Measurements from ENCODE around the gene DAG1.

The DAG1 gene

GRCh38 chr3:49469936-49470713 is at the start of gene DAG1:
TSS of gene DAG1 (plus strand) at chr3:49470267. CDS start at chr3:49510535, 40,268 bp downstream.
- peak; percentile 96 for DNase-seq

GRCh38 chr3:49421890-49422378 is 48.1 kb upstream of the DAG1 start:
- DNase-seq: no peak

DNA sequence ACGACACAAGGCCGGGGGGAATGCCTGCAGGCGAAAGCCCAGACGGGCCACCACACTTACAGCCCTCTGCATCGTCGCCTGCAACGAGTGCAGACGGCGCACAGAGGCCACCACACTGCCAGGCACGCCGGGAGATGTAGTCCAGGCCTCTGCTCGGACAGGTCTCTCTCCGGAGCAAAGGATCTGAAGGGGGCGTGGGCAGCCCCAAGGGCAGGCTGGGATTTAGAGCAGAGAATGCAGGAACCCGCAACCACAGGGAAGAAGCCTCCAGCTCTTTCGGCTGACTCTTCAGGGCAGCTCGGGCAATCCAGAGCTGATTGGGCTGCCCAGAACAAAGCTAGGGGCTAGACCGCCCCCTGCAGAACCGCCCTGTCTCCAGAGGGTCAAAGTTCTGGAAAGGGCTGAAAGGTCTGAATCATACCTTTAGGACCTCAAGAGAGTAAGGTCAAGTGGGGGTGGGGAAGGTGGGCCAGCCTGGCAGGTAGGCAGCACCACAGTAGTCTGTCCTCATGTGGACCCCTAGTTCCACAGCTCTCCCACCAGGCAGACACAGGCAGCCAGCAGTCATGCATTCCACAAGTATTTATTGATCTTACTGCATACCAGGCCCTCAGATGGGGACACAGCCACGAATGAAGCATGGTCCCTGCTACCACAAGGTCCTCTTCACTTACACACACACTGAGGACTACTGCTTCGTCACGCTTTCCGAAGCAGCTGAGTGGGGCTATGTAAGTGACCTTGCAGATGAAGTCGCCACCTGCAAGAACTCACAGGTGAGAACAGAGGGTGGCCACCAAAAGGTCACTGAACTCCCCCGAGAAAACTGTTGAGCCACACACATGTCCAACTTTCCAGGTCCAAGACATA is 47.5 kb upstream of the DAG1 start, which contains the start of gene AMT:
Gene AMT (minus strand): TSS at position 95 of the 870 bp plus-strand sequence. CDS start 23 bp downstream, at position 72.
- DNase-seq: peak in 1 of 2 donors; percentile 18

- DNase-seq: no peak
Measured at GRCh38 chr3:49424816-49425215, 45.3 kb upstream of the DAG1 start.

GRCh38 chr3:49427586-49427985 is 42.5 kb upstream of the DAG1 start:
- DNase-seq: no peak

- DNase-seq: no peak
Measured at GRCh38 chr3:49428752-49429080, 41.4 kb upstream of the DAG1 start.

GRCh38 chr3:49434731-49435130 is 35.3 kb upstream of the DAG1 start:
- no peak for DNase-seq

- no peak for DNase-seq
Measured at GRCh38 chr3:49445391-49445790, 24.7 kb upstream of the DAG1 start.

GRCh38 chr3:49453621-49454020 is 16.4 kb upstream of the DAG1 start:
- DNase-seq: no peak

- DNase-seq: no peak
Measured at GRCh38 chr3:49454458-49454857, 15.6 kb upstream of the DAG1 start.

DNA sequence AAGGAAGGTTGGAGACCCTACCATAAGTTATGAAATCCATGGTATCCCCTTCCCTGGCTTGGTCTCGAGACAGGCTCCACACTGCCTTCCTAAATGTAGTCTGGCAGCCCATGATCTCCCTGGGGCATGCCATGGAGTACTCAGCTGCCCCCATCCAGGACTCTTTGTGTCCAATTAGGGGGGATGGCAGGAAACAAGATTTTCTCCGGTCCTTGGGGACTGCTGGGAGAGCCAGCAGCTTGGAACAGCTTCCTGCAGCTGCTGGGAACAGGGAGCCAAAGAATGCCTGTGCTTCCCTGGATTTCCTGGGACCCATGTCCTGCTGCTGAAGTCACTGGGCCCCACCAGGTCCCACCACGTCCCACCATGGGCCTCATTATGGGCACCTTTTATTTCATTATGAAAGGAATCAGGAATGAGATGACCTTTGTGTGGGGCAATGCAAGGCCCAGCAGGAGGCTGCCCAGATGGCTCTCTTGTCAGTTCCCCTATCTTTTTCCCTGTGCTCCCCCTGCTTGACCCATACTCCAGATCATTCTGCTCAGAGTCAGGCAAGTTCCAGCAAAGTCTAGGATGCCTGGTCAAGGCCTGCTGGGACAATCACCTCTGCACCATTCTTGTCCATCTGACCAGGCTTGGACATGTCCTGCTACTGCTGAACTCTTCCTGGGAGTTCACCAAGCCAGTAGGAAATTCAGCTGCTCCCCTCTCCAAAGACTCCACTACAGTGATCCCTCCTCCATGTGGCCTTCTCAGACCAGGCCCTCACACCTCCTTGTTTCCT is 15.0 kb upstream of the DAG1 start:
- DNase-seq: no peak

- no peak for DNase-seq
Measured at GRCh38 chr3:49456466-49456865, 13.6 kb upstream of the DAG1 start.

DNA sequence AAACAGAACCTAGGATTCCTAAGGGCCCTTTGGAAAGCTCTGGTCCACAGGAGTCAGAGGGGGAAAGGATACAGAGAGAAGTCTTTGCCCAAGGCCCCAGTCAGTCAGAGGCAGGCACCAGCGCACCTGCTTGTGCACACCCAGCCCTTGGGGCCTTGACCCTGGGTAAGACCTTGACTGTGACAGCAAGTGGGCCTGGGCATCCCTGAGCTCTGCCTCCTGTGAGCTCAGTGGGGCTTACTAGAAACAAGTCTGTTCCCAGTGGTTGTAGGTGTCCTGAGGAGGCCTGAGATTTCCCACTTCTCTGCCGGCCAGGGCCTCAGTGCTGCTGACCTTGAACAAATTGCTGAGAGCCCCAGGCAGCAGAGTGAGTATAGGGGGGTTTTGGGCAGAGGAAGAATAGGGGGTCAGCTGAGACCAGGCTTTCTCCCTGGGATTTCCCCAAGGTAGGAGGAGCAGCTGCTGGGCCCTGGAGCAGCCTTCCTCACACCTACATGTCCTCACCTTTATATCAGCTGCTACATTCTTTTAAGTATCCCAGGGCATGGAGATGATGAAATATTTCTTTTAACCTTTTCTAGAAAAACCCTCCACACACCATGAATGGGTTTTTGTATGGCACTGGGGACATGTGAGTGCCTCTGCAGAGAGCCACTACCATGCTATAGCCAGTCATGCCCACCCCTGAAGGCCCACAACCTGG is 9.7 kb upstream of the DAG1 start:
- no peak for DNase-seq

- no peak for DNase-seq
Measured at GRCh38 chr3:49460956-49461355, 9.1 kb upstream of the DAG1 start.

GRCh38 chr3:49461443-49462171 is 8.5 kb upstream of the DAG1 start:
- no peak for DNase-seq

GRCh38 chr3:49462222-49462621 is 7.8 kb upstream of the DAG1 start:
- DNase-seq: no peak

DNA sequence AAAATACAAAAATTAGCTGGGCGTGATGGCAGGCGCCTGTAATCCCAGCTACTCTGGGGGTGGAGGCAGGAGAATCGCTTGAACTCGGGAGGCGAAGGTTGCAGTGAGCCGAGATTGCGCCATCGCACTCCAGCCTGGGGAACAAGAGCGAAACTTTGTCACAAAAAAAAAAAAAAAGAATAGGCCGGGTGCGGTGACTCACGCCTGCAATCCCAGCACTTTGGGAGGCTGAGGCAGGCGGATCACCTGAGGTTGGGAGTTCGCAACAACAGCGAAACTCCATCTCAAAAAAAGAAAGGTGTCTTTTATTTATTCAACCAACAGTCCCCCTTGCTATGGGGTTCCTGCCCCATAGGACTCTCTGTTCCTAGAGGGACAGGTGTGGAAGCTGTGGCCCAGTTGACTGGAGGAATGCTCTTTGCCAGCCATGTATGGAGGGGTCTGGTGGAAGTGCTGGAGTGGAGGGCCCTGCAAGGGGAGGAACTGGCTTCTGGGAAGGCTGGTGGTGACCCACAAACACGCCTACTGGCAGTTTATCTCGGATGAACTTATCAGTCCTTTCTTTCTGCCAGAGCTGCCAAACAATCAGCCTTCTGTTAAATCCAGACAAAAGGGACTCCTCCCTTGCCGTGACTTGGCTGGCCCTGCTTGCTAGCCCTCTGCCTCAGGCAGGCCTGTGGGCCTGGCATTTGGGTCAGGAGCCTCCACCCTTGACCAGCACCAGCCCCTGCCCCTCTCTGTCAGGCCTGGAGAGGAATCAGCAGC is 4.6 kb upstream of the DAG1 start:
- peak in 1 of 2 donors; percentile 2 for DNase-seq

GRCh38 chr3:49466085-49466484 is 4.0 kb upstream of the DAG1 start:
- no peak for DNase-seq

DNA sequence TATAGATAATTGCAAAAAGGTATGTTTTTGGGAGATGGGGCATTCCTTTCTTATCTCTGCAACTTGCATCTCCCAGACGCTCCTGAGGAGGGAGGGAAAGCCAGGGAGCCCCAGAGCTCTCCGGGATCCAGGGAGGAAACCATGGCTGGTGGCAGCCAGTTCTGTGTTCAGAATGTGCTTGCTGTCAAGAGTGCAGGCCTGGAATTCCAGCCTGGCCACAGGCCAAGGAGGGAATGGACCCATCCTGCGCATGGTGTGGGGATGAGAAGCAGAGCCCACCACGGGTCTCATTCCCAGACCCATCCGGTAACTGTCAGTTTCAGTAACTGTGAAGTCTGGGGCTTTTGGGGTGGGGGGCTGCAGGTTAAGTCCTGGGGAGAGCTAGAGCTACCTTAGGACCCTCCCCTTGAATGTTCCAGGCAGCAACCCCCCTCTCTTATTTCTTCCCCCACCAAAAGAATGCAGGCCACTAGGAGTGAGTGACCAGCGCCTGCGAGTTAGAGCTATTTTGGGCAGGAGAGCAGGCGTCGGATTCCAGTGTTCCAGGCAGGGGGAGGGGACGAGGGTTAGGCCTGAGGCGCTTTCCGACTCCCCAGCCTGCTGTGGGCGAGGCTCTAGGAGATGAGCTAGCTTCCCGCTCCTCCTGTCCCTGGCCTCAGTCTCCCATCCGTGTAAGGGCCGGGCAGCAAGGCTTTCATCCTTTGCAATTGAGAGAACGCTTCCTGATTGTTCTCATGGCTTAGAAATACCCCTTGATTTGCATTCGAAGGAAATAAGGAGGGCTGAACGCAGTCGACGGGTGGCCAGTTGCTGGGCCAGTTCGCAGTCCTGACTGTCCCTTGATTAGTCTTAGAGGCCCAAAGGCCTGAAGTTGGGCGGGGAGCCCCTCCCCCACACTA is 781 bp upstream of the DAG1 start:
- peak in 1 of 2 donors; percentile 50 for DNase-seq
